ENCODE measurements around the gene LRIT1. TPM values are rescaled to one million over a fixed set of nuclear protein-coding genes. Genes with fewer than 3 reads are reported as not detected.

Gene LRIT1
- polyA plus RNA-seq, 1 donor (not counting 4 experiments of a cell fraction or from before 2014, with no cell fraction given), result not detected

- Histone ChIP-seq H3K27ac (ENCODE audit: control insufficient read depth, insufficient read depth, low read length) (no peak overlapping the region), H4K20me1 (ENCODE audit: control insufficient read depth, extremely low read depth, insufficient read depth, low read length) (no peaks in the 10 kb centered on the region), H3K36me3 (ENCODE audit: control insufficient read depth in 2 of 2, extremely low read depth in 1 of 2, insufficient read depth in 2 of 2, low read length in 2 of 2) (no peaks in the 10 kb centered on the region), H3K27me3 (ENCODE audit: control insufficient read depth, extremely low read depth, insufficient read depth, low read length) (no peaks in the 10 kb centered on the region), H3K9ac (ENCODE audit: control insufficient read depth, extremely low read depth, insufficient read depth, low read length) (no peak overlapping the region), H3K4me2 (ENCODE audit: control insufficient read depth, extremely low read depth, insufficient read depth, low read depth, low read length) (no peak overlapping the region), H2AFZ (ENCODE audit: control insufficient read depth, low read length) (no peak overlapping the region), H3K9me1 (ENCODE audit: control insufficient read depth, extremely low read depth, insufficient read depth, low read length) (no peaks in the 10 kb centered on the region), H3K4me3 (ENCODE audit: control insufficient read depth in 2 of 3, extremely low read depth in 1 of 3, insufficient read depth in 2 of 3, low read depth in 1 of 3, low read length in 3 of 3) (no peak overlapping the region), H3K9me3 (ENCODE audit: control insufficient read depth, low read depth, low read length) (no peaks in the 10 kb centered on the region), H3K4me1 (ENCODE audit: control insufficient read depth, extremely low read depth, insufficient read depth, low read length) (no peaks in the 10 kb centered on the region), H3K79me2 (ENCODE audit: control insufficient read depth, insufficient read depth, low read length) (no peaks in the 10 kb centered on the region)
- dilution Hi-C loops (cut with MboI; ENCODE audit: extremely low pct_ligation_motif_present, low sequenced_read_pairs), result no loop called here
- FAIRE-seq, result no peak
- DNase-seq (ENCODE audit: low read depth, low spot score), result no peak
- TF ChIP-seq EZH2 (IDR thresholded peaks at IDR 0.05; ENCODE audit: low read length), result no peak
- no peak for TF ChIP-seq CTCF (optimal IDR thresholded peaks at IDR 0.05 in 1 of 3, IDR thresholded peaks at IDR 0.05 in 1 of 3, conservative IDR thresholded peaks at IDR 0.05 in 1 of 3; ENCODE audit: extremely low read depth in 1 of 3, insufficient read depth in 2 of 3, low read length in 3 of 3)
These were observed 6.9 kb downstream of the LRIT1 start for GRCh38 chr10:84234479-84234878.

DNA sequence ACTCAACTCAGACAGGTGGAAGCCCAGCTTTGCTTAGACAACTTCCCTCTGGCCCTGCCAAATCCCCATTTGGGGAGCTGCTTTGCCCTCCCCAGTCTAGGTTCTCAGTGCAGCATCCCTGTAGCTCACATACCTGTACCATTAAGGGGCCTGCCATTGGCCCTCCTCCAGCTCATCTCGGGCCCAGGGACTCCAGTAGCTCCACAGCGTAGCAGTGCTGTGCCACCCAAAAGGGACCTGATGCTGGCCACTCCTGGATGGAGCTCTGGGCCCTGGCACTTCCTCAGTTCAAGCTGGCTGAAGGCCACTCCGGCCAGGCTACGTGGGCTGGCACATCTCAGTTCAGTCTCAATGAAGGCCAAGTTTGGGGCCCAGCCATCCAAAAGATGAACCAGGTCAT is 7.4 kb downstream of the LRIT1 start:
- Histone ChIP-seq H3K4me2 (ENCODE audit: control insufficient read depth, extremely low read depth, insufficient read depth, low read depth, low read length) (no peak overlapping the region), H3K9me3 (ENCODE audit: control insufficient read depth, low read depth, low read length) (no peaks in the 10 kb centered on the region), H3K79me2 (ENCODE audit: control insufficient read depth, insufficient read depth, low read length) (no peaks in the 10 kb centered on the region), H3K9me1 (ENCODE audit: control insufficient read depth, extremely low read depth, insufficient read depth, low read length) (no peaks in the 10 kb centered on the region), H3K9ac (ENCODE audit: control insufficient read depth, extremely low read depth, insufficient read depth, low read length) (no peak overlapping the region), H2AFZ (ENCODE audit: control insufficient read depth, low read length) (no peak overlapping the region), H4K20me1 (ENCODE audit: control insufficient read depth, extremely low read depth, insufficient read depth, low read length) (no peaks in the 10 kb centered on the region), H3K27me3 (ENCODE audit: control insufficient read depth, extremely low read depth, insufficient read depth, low read length) (no peaks in the 10 kb centered on the region), H3K4me3 (ENCODE audit: control insufficient read depth in 2 of 3, extremely low read depth in 1 of 3, insufficient read depth in 2 of 3, low read depth in 1 of 3, low read length in 3 of 3) (no peak overlapping the region), H3K27ac (ENCODE audit: control insufficient read depth, insufficient read depth, low read length) (no peak overlapping the region), H3K4me1 (ENCODE audit: control insufficient read depth, extremely low read depth, insufficient read depth, low read length) (no peaks in the 10 kb centered on the region), H3K36me3 (ENCODE audit: control insufficient read depth in 2 of 2, extremely low read depth in 1 of 2, insufficient read depth in 2 of 2, low read length in 2 of 2) (no peaks in the 10 kb centered on the region)
- DNase-seq (ENCODE audit: low read depth, low spot score) (no peak), FAIRE-seq (no peak)
- TF ChIP-seq CTCF (optimal IDR thresholded peaks at IDR 0.05 in 1 of 3, IDR thresholded peaks at IDR 0.05 in 1 of 3, conservative IDR thresholded peaks at IDR 0.05 in 1 of 3; ENCODE audit: extremely low read depth in 1 of 3, insufficient read depth in 2 of 3, low read length in 3 of 3) (no peak), EZH2 (IDR thresholded peaks at IDR 0.05; ENCODE audit: low read length) (no peak)
- dilution Hi-C loops (cut with MboI; ENCODE audit: extremely low pct_ligation_motif_present, low sequenced_read_pairs), result no loop called here
